Activated T-cell treated with anti-CD3 and anti-CD28 coated beads, Interleukin-2, amount 50 U/mL, for 4 hours (primary cell): ENCODE results near the gene PLXNA3. TPM values are rescaled to one million over a fixed set of nuclear protein-coding genes. Genes with fewer than 3 reads are reported as not detected.

Source experiments
- ATAC-seq, 2 donors: fragments of 200-7000 bp; cut with Tn5 transposase; one replicate each; pipeline ENCODE4 v1.10.0; 2021
- DNase-seq: peaks from one replicate; pipeline ENCODE4 v3.0.0-alpha.2; 2020
- H3K27me3 Mint-ChIP-seq: one replicate; pipeline ENCODE4 v1.8.0; 2021; ENCODE audit warnings: low read depth, mixed read lengths
- H3K36me3 Mint-ChIP-seq: one replicate; pipeline ENCODE4 v1.8.0; 2022; ENCODE audit warnings: mixed read lengths; ENCODE audit not compliant: insufficient read depth
- H3K4me1 Mint-ChIP-seq: one replicate; pipeline ENCODE4 v1.8.0; 2021; ENCODE audit warnings: low read depth, mixed read lengths
- H3K4me3 Mint-ChIP-seq: one replicate; pipeline ENCODE4 v1.8.0; 2021; ENCODE audit warnings: mild to moderate bottlenecking, moderate library complexity, mixed read lengths
- H3K9me3 Mint-ChIP-seq: one replicate; pipeline ENCODE4 v1.8.0; 2021; ENCODE audit warnings: mixed read lengths
- total RNA-seq, 3 donors: library from RNA; stranded (reverse); gene quantifications; one replicate each; pipeline ENCODE4 v1.2.1, GENCODE V29; 2021

PLXNA3 gene
- total RNA-seq, 3 donors from 2014 or later, result 26.6 to 33.8 (median 27.6) TPM

GRCh38 chrX:154525606-154526490 is 67.8 kb downstream of the PLXNA3 start:
- no peaks in the 10 kb centered on the region for H3K27me3 Mint-ChIP-seq
- no peaks in the 10 kb centered on the region for H3K9me3 Mint-ChIP-seq
- no peak for DNase-seq
- ATAC-seq, result peak in 1 of 2 donors; percentile 11
- no peak overlapping the region for H3K4me3 Mint-ChIP-seq
- H3K36me3 Mint-ChIP-seq, result no peaks in the 10 kb centered on the region
- peaks cover 15% of the 10 kb centered on the region for H3K4me1 Mint-ChIP-seq

GRCh38 chrX:154526901-154527675 is 69.0 kb downstream of the PLXNA3 start:
- Mint-ChIP-seq H3K4me1 (peaks cover 15% of the 10 kb centered on the region), H3K27me3 (no peaks in the 10 kb centered on the region), H3K36me3 (no peaks in the 10 kb centered on the region), H3K4me3 (no peak overlapping the region), H3K9me3 (no peaks in the 10 kb centered on the region)
- ATAC-seq, result peak; percentile 85 to 86
- peak; percentile 41 for DNase-seq

Other genes starting within 250 kb of the PLXNA3 start
- not detected for gene OPN1MW2, start 238.5 kb upstream of the PLXNA3 start, total RNA-seq
- not detected for gene OPN1MW3, start 200.7 kb upstream of the PLXNA3 start, total RNA-seq
- not detected for gene TEX28, start 163.2 kb upstream of the PLXNA3 start, total RNA-seq
- gene TKTL1, start 162.5 kb upstream of the PLXNA3 start, total RNA-seq, result not detected
- 100 to 1,000 TPM; 765 to 924 (median 866) TPM for gene FLNA, start 83.6 kb upstream of the PLXNA3 start, total RNA-seq
- 100 to 1,000 TPM; 107 to 113 (median 111) TPM for gene EMD, start 79.0 kb upstream of the PLXNA3 start, total RNA-seq
- 1,000 to 10,000 TPM; 3,297 to 3,503 (median 3,452) TPM for gene RPL10, start 59.9 kb upstream of the PLXNA3 start, total RNA-seq
- 1 to 10 TPM; 4.0 to 7.3 (median 5.1) TPM for gene DNASE1L1, start 49.0 kb upstream of the PLXNA3 start, total RNA-seq
- gene TAFAZZIN, start 46.7 kb upstream of the PLXNA3 start, total RNA-seq, result 10 to 100 TPM; 37.9 to 39.3 (median 38.2) TPM
- gene ATP6AP1, start 29.6 kb upstream of the PLXNA3 start, total RNA-seq, result 10 to 100 TPM; 33.7 to 42.2 (median 40.8) TPM
- 100 to 1,000 TPM; 107 to 126 (median 116) TPM for gene GDI1, start 21.1 kb upstream of the PLXNA3 start, total RNA-seq
- 10 to 100 TPM; 60.2 to 61.9 (median 61.6) TPM for gene FAM50A, start 14.1 kb upstream of the PLXNA3 start, total RNA-seq
- 10 to 100 TPM; 76.1 to 89.9 (median 88.1) TPM for gene LAGE3, start 21.0 kb downstream of the PLXNA3 start, total RNA-seq
- gene UBL4A, start 28.3 kb downstream of the PLXNA3 start, total RNA-seq, result 10 to 100 TPM; 51.5 to 63.2 (median 59.1) TPM
- gene SLC10A3, start 32.3 kb downstream of the PLXNA3 start, total RNA-seq, result 10 to 100 TPM; 31.3 to 32.0 (median 31.9) TPM
- 10 to 100 TPM; 30.4 to 40.7 (median 30.8) TPM for gene FAM3A, start 58.0 kb downstream of the PLXNA3 start, total RNA-seq
- gene G6PD, start 88.6 kb downstream of the PLXNA3 start, total RNA-seq, result 100 to 1,000 TPM; 101 to 105 (median 102) TPM
- gene IKBKG, start 89.3 kb downstream of the PLXNA3 start, total RNA-seq, result 10 to 100 TPM; 44.3 to 51.6 (median 45.3) TPM
- not detected for gene CTAG1A, start 126.9 kb downstream of the PLXNA3 start, total RNA-seq
- not detected for gene CTAG1B, start 161.0 kb downstream of the PLXNA3 start, total RNA-seq
- gene CTAG2, start 195.3 kb downstream of the PLXNA3 start, total RNA-seq, result 1 to 10 TPM in 1 of 3 donors, not detected in 2; 6.1 TPM